NOMO-1 treated with dmso at 0.1 percent for 144 hours (cell line): ENCODE measurements around the gene MAGEA2B.
"Not testable (repeated sequence)": the region's sequence is repeated elsewhere in the genome, so short reads cannot be mapped to it uniquely, and the experiment has no call there.

Experiments used
- DNase-seq: peaks from one replicate; lab custom pipeline; 2025; ENCODE audit not compliant: unreplicated experiment; lab: John Stamatoyannopoulos, UW

The MAGEA2B gene

DNA sequence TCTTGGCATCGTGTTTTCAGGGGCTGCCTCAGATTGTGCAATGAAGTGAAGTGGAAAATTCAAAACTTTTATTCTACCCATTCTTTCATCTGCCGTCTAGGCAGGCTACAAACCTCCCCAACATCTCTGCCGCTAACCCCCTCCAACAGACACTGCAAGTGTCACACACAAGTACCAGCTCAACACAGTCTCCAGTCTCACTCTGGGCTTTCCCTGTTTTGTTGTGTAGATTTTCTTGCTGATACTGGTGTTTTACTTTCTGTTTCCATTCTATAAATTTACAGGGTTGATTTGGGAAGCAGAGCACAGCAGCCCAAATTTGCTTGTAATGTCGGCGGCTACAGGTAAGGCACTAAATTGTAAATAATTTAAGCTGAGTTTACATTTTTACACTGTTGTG, 40.4 kb downstream of the MAGEA2B start:
- not testable (repeated sequence) for DNase-seq

DNA sequence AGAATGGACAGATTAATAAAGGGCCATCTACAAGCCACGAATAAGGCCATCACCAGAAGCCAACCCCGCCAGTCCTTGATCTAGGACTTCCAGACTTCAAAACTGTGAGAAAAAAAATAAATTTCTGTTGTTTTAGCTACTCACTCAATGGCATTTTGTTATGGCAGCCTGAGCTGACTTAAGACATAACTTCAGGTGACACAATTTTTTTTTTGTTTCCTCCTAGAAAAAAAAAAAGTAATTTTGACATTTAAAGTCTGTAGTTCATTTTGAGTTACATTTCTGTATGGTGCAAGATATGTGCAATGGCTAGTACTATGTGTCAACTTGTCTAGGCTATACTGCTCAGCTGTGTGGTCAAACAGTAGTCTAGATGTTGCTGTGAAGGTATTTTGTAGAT, 44.5 kb downstream of the MAGEA2B start, which contains the start of gene CSAG3:
TSS of gene CSAG3 (plus strand) at position 301 of the 400 bp plus-strand sequence.
- not testable (repeated sequence) for DNase-seq

DNA sequence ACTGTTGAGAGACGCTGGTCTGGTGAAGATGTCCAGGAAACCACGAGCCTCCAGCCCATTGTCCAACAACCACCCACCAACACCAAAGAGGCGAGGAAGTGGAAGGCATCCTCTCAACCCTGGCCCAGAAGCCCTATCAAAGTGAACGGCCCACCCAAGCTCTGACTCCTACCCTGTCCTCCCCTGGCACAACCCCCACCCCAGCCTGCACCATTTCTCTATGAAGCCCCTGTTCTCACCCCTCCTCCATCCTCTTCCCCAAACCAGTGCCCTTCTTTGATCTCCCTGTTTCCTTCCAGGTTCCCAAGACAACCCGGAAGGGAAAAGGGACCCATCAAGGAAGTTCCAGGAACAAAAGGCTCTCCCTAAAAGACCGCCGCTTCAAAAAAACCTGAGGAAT, 45.1 kb downstream of the MAGEA2B start:
- DNase-seq = not testable (repeated sequence)

GRCh38 chrX:152761582-152761981, 47.2 kb downstream of the MAGEA2B start:
- not testable (repeated sequence) for DNase-seq

- DNase-seq = not testable (repeated sequence)
Observed at GRCh38 chrX:152766562-152766961, 52.1 kb downstream of the MAGEA2B start.
